HUDEP-2 (cell line): ENCODE measurements around the gene CD276.

ENCODE experiments used
- DNase-seq, 76 experiments: peaks; one replicate each; lab custom pipeline; 2025; ENCODE audit not compliant: unreplicated experiment in 76 of 76; lab: John Stamatoyannopoulos, UW

CD276 gene

GRCh38 chr15:73760330-73761329, 76.4 kb downstream of the CD276 start:
- no peak for DNase-seq

- no peak for DNase-seq
These were observed 79.7 kb downstream of the CD276 start for GRCh38 chr15:73763931-73764330.
